B cell (primary cell): Measurements from ENCODE around the gene MFSD2A. TPM values are rescaled to one million over a fixed set of nuclear protein-coding genes. Genes with fewer than 3 reads are reported as not detected.

Source experiments
- ATAC-seq: fragments of 200-7000 bp; cut with Tn5 transposase; one replicate; pipeline ENCODE4 v1.10.0; 2021; ENCODE audit warnings: low read depth, mild to moderate bottlenecking, moderate number of reproducible peaks, moderate library complexity
- CTCF ChIA-PET: fragments of 350-600 bp; sonication (Branson Sonifier 250); formaldehyde crosslinking; loops from one replicate; lab custom pipeline; 2021; ENCODE audit warnings: antibody characterized with exemption, inconsistent platforms; lab: Charles Lee
- POLR2A ChIA-PET: fragments of 350-600 bp; sonication (Branson Sonifier 250); formaldehyde crosslinking; loops from one replicate; lab custom pipeline; 2021; ENCODE audit warnings: antibody characterized with exemption; lab: Charles Lee
- DNase-seq: peaks from one replicate; pipeline ENCODE4 v3.0.0; 2013
- H2AFZ ChIP-seq: 2 replicates; pipeline ENCODE4 v1.6.1; 2012; ENCODE audit warnings: mild to moderate bottlenecking, low read depth, low read length; ENCODE audit not compliant: insufficient read depth, poor library complexity, severe bottlenecking
- H3K27ac ChIP-seq, 2 donors: 1 replicate in 1 of 2; 2 replicates in 1 of 2; pipeline ENCODE4 v1.5.1; 2012 to 2013; ENCODE audit warnings: low read length in 2 of 2, mild to moderate bottlenecking in 2 of 2, moderate library complexity in 1 of 2
- H3K27me3 ChIP-seq, 4 experiments: fragments of 200-600 bp in 1 of 4; sonication (generic) in 1 of 4; replicated peaks in 1 of 4; 1 replicate in 2 of 4; 2 replicates in 2 of 4; pipeline versions ENCODE4 v1.6.1 to v1.7.0; 2013 to 2016; ENCODE audit warnings: low read length in 3 of 4, mild to moderate bottlenecking in 2 of 4, mixed read lengths in 1 of 4, moderate library complexity in 1 of 4; ENCODE audit not compliant: insufficient read depth in 4 of 4, control insufficient read depth in 3 of 4; ENCODE audit errors: control extremely low read depth in 1 of 4
- H3K36me3 ChIP-seq, 2 experiments: replicated peaks in 1 of 2; 1 replicate in 1 of 2; 2 replicates in 1 of 2; pipeline versions ENCODE4 v1.6.1 to v1.7.1; 2013; ENCODE audit warnings: low read length in 1 of 2; ENCODE audit not compliant: insufficient read depth in 2 of 2, control insufficient read depth in 1 of 2; ENCODE audit errors: control extremely low read depth in 1 of 2, extremely low read depth in 1 of 2
- H3K4me1 ChIP-seq, 2 donors: fragments of 200-600 bp in 1 of 2; sonication (generic) in 1 of 2; 1 replicate in 1 of 2; 2 replicates in 1 of 2; pipeline versions ENCODE4 v1.5.1 to v1.6.1; 2013 to 2017; ENCODE audit warnings: low read length in 2 of 2; ENCODE audit not compliant: control insufficient read depth in 2 of 2, insufficient read depth in 2 of 2
- H3K4me2 ChIP-seq: replicated peaks from 2 replicates; pipeline ENCODE3; 2012; ENCODE audit warnings: mild to moderate bottlenecking, low read depth, low read length; ENCODE audit not compliant: poor library complexity, severe bottlenecking
- H3K4me3 ChIP-seq, 5 experiments: fragments of 200-600 bp in 1 of 5; sonication (generic) in 1 of 5; 1 replicate in 3 of 5; 2 replicates in 2 of 5; pipeline versions ENCODE4 v1.5.1 to v1.7.0; 2011 to 2016; ENCODE audit warnings: low read length in 4 of 5, mild to moderate bottlenecking in 4 of 5, low read depth in 2 of 5, control low read depth in 1 of 5, moderate library complexity in 1 of 5; ENCODE audit not compliant: insufficient read depth in 1 of 5; ENCODE audit errors: control extremely low read depth in 1 of 5, extremely low read depth in 1 of 5
- H3K79me2 ChIP-seq: fragments of 200-600 bp; sonication (generic); one replicate; pipeline ENCODE4 v1.6.0; 2016; ENCODE audit warnings: low read length; ENCODE audit not compliant: control insufficient read depth, insufficient read depth
- H3K9ac ChIP-seq: fragments of 200-600 bp; sonication (generic); 2 replicates; pipeline ENCODE4 v1.6.1; 2017; ENCODE audit warnings: mild to moderate bottlenecking, low read length, moderate library complexity
- H3K9me3 ChIP-seq, 3 donors: one replicate each; pipeline versions ENCODE4 v1.6.1 to v1.7.1; 2013; ENCODE audit warnings: low read length in 2 of 3; ENCODE audit not compliant: control insufficient read depth in 2 of 3, insufficient read depth in 1 of 3; ENCODE audit errors: control extremely low read depth in 1 of 3
- H4K20me1 ChIP-seq: 2 replicates; pipeline ENCODE4 v1.6.0; 2012; ENCODE audit warnings: mild to moderate bottlenecking, low read length; ENCODE audit not compliant: insufficient read depth, control insufficient read depth, poor library complexity, severe bottlenecking
- H3K27ac Mint-ChIP-seq: one replicate; pipeline ENCODE4 v1.8.0; 2021; ENCODE audit warnings: mixed read lengths
- H3K27me3 Mint-ChIP-seq: one replicate; pipeline ENCODE4 v1.8.0; 2021; ENCODE audit warnings: mixed read lengths
- H3K4me1 Mint-ChIP-seq: one replicate; pipeline ENCODE4 v1.8.0; 2021; ENCODE audit warnings: mixed read lengths
- H3K4me3 Mint-ChIP-seq: one replicate; pipeline ENCODE4 v1.8.0; 2021; ENCODE audit warnings: mixed read lengths
- H3K9me3 Mint-ChIP-seq: one replicate; pipeline ENCODE4 v1.8.0; 2022; ENCODE audit warnings: mixed read lengths; ENCODE audit not compliant: insufficient read depth
- EZH2 ChIP-seq: IDR thresholded peaks from 2 replicates; pipeline ENCODE4 v1.6.1; 2012; ENCODE audit warnings: borderline replicate concordance, low read depth, mild to moderate bottlenecking, moderate library complexity, low read length; ENCODE audit not compliant: insufficient read depth, poor library complexity, severe bottlenecking
- WGBS: methylation state at CpG from one replicate; pipeline ENCODE4 v1.1.5; 2013; ENCODE audit warnings: missing lambda C conversion rate; ENCODE audit not compliant: insufficient coverage; 5-methylcytosine and 5-hydroxymethylcytosine counted together
- intact Hi-C: fragments of 100-400 bp; cut with micrococcal nuclease; formaldehyde crosslinking; loops from one replicate; pipeline ENCODE4 v1.10.0; 2022
- polyA plus RNA-seq: library from polyadenylated mRNA; depleted of rRNA; stranded (reverse); fragments of >200 nt; gene quantifications from 2 replicates; pipeline ENCODE4 v1.2.3, GENCODE V29; 2012
- total RNA-seq, 2 donors: library from RNA; stranded (reverse); fragments of 120-200 nt in 1 of 2; gene quantifications; 1 replicate in 1 of 2; 2 replicates in 1 of 2; pipeline versions ENCODE4 v1.2.3 to v1.2.4, GENCODE V29; 2013 to 2022
- TF ChIP-seq, protein P1 (sequence below): fragments of 200-600 bp; IDR thresholded peaks from one replicate; pipeline ENCODE4 v1.8.0; 2022; ENCODE audit warnings: antibody characterized with exemption, mild to moderate bottlenecking

MFSD2A gene
- total and polyA plus RNA-seq, 2 donors (not counting 1 experiment from before 2014, with no cell fraction given), result 1.8 to 3.9 TPM

DNA sequence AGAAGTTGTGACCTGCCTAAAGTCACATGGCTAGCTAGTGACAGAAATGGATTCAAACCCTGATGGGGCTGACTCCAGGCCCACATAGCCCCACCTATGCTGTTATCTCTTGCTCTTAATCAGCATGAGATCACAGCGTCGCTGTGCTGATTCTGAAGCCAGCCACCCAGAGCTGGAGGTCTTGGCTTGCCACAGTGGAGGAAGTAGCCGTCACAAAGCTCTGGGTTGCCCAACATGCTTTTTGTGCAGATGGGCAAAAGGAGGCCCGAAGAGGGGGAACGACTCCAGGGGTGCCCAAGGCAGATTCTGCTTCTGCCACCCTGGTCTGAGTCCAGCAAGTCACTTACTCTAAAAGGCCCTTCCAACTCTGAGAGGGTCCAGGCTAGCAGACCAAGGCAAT is 14.7 kb upstream of the MFSD2A start:
- Mint-ChIP-seq H3K9me3 (no peaks in the 10 kb centered on the region), H3K4me3 (no peak overlapping the region), H3K27ac (no peak overlapping the region), H3K4me1 (peaks cover 3% of the 10 kb centered on the region), H3K27me3 (peaks cover 4% of the 10 kb centered on the region)
- Histone ChIP-seq H3K79me2 (no peaks in the 10 kb centered on the region), H3K4me3 (no peak overlapping the region), H3K36me3 (no peaks in the 10 kb centered on the region), H3K27me3 (no peaks in the 10 kb centered on the region), H2AFZ (no peak overlapping the region), H3K9ac (no peak overlapping the region), H3K9me3 (no peaks in the 10 kb centered on the region), H3K27ac (no peak overlapping the region), H3K4me1 (peaks cover 0 to 5% of the 10 kb centered on the region in 2 donors), H3K4me2 (no peak overlapping the region), H4K20me1 (no peaks in the 10 kb centered on the region)
- ChIA-PET POLR2A (no interaction called here), CTCF (interaction anchor here (1.3 kb wide), 1 partner anchor 12 kb away, joined by 5 read pairs; no protein-coding TSS in a partner anchor)
- DNase-seq (no peak), ATAC-seq (no peak)
- intact Hi-C loops, result no loop called here
- WGBS, result 69% methylated on average over 5 of the region's 5 CpGs
- TF ChIP-seq EZH2, result no peak
- TF ChIP-seq, protein P1, sequence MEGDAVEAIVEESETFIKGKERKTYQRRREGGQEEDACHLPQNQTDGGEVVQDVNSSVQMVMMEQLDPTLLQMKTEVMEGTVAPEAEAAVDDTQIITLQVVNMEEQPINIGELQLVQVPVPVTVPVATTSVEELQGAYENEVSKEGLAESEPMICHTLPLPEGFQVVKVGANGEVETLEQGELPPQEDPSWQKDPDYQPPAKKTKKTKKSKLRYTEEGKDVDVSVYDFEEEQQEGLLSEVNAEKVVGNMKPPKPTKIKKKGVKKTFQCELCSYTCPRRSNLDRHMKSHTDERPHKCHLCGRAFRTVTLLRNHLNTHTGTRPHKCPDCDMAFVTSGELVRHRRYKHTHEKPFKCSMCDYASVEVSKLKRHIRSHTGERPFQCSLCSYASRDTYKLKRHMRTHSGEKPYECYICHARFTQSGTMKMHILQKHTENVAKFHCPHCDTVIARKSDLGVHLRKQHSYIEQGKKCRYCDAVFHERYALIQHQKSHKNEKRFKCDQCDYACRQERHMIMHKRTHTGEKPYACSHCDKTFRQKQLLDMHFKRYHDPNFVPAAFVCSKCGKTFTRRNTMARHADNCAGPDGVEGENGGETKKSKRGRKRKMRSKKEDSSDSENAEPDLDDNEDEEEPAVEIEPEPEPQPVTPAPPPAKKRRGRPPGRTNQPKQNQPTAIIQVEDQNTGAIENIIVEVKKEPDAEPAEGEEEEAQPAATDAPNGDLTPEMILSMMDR, result no peak

DNA sequence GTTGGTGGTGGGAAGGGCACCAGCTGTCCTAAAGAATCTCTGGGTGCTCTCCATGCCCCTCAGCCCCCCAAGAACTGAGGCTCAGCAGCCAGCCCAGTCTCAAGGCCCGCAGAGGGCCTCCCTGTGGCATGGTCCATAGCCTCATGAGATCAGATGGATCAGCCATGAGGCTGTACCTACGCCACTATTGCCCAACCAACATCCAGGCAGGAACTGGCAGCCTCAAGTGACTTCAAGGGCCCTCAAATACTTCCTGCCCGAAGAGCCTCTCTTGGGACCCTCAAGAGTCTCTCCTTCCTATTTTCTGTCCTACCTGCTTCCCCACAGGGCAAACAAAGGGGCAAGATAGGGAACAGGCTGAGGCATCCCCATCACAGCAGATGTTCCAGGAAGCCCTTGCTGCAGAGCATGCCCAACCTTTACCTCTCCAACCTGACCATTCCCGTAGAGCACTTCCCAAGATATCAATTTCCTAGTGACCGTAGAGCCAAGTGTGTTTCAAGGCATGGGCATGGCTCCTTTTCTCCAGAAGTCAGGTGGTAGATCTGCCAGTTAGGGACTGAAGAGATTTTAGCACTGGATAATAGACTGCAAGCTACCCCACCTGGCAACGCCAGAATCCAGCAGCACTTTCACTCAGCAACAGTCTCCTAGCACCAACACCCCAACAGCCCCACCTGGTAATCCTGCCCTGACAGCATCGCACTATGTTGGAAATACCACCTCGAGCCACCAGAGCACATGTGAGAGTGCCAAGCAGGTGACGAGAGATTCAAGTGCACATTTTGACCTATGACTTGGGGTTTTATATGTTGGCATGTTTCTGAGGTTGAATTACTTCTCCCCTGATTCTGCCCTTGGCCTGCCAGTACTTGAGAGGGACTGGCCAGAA is 13.7 kb upstream of the MFSD2A start:
- Histone ChIP-seq H3K9ac (no peak overlapping the region), H3K4me2 (no peak overlapping the region), H3K27ac (no peak overlapping the region), H2AFZ (no peak overlapping the region), H4K20me1 (no peaks in the 10 kb centered on the region), H3K4me3 (no peak overlapping the region), H3K27me3 (no peaks in the 10 kb centered on the region), H3K4me1 (peaks cover 6 to 11% of the 10 kb centered on the region in 2 donors), H3K9me3 (no peaks in the 10 kb centered on the region), H3K79me2 (no peaks in the 10 kb centered on the region), H3K36me3 (no peaks in the 10 kb centered on the region)
- CTCF ChIA-PET, result no interaction called here
- ATAC-seq (no peak), DNase-seq (no peak)
- intact Hi-C loops, result no loop called here
- POLR2A ChIA-PET, result no interaction called here
- TF ChIP-seq EZH2, result no peak
- Mint-ChIP-seq H3K4me3 (no peak overlapping the region), H3K4me1 (peaks cover 9% of the 10 kb centered on the region), H3K27me3 (peaks cover 4% of the 10 kb centered on the region), H3K9me3 (no peaks in the 10 kb centered on the region), H3K27ac (no peak overlapping the region)
- 80% methylated on average over 6 of the region's 9 CpGs for WGBS
